ENCODE data around the gene GPR42.
"Not testable (repeated sequence)": the region's sequence is repeated elsewhere in the genome, so short reads cannot be mapped to it uniquely, and the experiment has no call there.

The GPR42 gene

DNA sequence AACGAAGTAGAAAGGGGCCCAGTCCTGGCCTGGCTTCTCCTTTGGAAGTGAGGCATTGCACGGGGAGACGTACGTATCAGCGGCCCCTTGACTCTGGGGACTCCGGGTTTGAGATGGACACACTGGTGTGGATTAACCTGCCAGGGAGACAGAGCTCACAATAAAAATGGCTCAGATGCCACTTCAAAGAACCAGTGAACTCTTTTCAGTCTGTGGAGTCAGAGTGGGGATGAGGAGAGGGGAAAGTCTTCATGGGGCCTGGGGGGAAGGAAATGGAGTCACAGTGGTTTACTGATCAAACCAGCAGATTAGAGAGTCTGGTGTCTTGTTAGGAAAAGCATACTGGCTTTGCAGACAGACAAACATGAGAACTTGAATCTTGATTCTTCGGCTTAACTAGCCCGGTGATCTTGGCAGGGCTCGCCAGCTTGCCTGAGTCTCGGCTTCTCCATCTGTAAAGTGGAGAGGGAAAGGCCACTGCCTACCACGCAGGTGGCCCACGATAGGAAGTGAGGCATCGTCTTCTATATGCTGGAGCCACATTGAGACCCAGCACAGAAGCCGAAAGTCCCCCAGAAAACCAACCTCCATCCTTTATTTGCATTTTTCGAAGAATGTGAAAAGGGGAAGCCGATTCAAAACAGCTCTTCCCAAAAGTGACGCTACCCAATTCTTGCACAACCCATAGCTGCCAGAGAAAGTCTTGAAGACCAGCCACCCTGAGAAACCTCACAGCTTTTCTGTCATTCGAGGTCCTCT is 23.5 kb upstream of the GPR42 start, which contains the start of gene FFAR1:
FFAR1 (plus strand) TSS at position 732 of the 759 bp plus-strand sequence. CDS start 3,650 bp downstream, outside the sequence.
- no peak for DNase-seq

GRCh38 chr19:35347930-35348298 is 23.0 kb upstream of the GPR42 start:
- DNase-seq = no peak

DNA sequence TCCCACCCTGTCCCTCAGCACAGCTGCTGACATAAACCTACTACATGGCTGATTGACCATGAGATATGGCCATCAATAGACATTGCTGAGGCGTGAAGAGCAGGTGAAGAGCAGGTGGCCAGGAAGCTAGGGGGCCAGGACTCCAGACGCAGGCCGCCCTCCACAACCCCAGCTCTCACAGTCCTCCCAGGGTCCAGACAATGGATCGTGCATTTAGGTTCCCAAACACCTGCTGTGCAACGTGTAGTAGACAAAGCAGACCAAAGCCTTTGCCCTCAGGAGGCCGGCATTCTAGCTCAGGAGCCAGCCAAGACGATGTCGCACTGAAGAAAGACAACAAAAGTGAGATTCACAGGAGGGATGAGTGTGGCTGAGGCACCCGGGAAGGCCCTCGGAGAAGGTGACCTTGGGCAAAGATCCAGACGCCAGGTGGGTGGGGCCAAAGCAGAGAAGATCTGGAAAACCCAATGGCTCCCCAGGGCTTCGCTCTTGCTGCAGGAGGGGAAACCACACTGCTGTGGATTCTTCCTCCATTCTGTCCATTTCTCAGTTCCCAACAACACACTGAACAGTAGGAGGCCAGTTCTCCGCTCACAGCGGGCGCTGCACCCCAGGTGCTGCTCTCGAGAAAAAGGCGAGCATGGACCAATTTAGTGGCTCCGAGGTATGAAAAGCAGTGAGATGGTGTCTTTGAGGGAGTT is 21.8 kb upstream of the GPR42 start:
- DNase-seq = no peak

DNA sequence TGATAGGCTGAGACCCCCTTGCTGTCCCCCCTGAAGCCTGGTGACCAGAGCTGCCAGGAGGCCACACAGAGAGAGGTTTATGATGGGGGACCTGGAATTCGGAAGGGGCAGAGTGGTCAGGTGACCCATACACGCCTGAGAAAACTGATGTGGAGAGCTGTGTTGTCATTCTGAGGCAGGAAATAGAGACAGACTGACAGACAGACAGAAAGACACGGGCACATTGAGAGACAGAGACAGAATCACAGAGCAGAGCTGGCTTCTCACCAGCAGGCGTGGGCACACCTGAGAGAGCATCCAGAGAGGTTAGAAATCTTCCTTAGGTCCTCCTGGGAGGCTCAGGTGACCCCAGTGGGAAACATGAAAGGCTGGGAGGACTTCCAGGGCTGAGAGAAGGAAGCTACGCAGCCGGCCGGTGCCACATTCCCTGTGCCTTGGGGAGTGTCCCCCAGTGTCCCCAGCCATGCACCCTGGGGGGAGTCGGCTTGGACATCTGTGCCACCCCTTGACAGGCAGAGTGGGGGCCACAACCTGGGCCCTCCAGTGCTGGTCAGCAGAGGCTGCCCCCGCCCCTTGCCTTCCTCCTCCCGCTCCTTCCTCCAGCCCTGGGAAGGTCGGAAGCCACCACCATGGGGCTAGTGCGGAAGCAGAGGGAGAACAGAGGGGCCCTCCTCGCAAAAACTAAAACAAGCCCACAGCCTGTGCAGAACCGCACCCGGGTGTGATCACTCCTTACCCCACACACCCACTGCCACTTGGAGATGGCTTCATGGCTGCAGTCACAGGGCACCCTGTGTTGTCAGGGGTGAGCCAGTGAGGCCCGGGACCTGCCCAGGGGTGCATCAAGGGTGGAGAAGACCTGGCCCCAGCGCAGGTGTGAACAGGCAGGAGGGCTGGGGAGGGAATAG is 21.0 kb upstream of the GPR42 start:
- DNase-seq = no peak

GRCh38 chr19:35350591-35350990 is 20.3 kb upstream of the GPR42 start:
- no peak for DNase-seq

DNA sequence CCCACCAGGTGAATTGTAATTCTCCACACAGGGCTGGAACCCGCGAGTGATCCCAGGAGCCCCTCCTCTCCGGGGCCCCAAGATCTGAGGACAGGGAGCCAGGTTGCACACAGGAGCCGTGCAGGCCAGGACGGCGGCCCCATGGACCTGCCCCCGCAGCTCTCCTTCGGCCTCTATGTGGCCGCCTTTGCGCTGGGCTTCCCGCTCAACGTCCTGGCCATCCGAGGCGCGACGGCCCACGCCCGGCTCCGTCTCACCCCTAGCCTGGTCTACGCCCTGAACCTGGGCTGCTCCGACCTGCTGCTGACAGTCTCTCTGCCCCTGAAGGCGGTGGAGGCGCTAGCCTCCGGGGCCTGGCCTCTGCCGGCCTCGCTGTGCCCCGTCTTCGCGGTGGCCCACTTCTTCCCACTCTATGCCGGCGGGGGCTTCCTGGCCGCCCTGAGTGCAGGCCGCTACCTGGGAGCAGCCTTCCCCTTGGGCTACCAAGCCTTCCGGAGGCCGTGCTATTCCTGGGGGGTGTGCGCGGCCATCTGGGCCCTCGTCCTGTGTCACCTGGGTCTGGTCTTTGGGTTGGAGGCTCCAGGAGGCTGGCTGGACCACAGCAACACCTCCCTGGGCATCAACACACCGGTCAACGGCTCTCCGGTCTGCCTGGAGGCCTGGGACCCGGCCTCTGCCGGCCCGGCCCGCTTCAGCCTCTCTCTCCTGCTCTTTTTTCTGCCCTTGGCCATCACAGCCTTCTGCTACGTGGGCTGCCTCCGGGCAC is 19.3 kb upstream of the GPR42 start:
- DNase-seq = no peak

DNA sequence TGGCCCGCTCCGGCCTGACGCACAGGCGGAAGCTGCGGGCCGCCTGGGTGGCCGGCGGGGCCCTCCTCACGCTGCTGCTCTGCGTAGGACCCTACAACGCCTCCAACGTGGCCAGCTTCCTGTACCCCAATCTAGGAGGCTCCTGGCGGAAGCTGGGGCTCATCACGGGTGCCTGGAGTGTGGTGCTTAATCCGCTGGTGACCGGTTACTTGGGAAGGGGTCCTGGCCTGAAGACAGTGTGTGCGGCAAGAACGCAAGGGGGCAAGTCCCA is 18.8 kb upstream of the GPR42 start:
- no peak for DNase-seq

DNA sequence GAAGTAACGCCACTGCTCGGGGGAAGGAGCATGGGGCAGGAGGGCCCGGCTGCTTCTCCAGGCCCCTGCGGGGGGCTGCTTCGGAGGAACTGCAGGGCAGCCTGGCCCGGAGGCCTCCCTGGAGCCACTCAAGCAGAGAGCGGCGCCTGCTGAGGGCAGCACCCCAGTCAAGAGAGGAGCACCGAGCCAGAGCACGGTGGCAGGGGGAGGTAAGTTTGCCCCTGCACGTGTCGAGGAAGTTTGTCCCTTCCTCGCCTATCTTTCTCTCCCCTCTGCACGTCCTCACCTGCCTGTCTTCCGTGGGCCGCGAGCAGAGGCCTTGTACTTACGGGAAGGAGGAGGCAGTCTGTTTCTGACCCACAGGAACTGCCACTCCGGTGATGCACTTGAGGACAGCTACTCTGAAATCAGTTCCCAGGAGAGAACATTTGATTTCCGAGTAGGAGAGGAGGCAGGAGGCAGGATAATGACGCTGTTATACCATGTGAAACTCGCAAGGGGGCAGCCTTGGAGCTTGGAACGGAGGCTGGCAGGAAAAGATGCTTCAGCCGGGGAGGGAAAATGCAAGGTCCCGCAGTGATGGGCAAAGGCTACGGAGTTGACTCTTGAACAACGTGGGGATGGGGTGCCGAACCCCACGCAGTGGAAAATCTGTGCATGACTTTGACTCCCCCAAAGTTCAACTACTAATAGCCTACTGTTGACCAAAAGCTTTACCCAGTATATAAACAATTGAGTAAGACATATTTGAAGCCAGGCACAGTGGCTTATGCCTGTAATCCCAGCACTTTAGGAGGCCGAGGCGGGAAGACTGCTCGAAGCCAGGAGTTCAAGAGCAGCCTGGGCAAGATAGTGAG is 18.2 kb upstream of the GPR42 start:
- DNase-seq = peak; percentile 9 to 28 (median 16)

- DNase-seq = no peak
Observed at GRCh38 chr19:35353635-35354034, 17.2 kb upstream of the GPR42 start.

GRCh38 chr19:35354898-35355297 is 16.0 kb upstream of the GPR42 start:
- no peak for DNase-seq

DNA sequence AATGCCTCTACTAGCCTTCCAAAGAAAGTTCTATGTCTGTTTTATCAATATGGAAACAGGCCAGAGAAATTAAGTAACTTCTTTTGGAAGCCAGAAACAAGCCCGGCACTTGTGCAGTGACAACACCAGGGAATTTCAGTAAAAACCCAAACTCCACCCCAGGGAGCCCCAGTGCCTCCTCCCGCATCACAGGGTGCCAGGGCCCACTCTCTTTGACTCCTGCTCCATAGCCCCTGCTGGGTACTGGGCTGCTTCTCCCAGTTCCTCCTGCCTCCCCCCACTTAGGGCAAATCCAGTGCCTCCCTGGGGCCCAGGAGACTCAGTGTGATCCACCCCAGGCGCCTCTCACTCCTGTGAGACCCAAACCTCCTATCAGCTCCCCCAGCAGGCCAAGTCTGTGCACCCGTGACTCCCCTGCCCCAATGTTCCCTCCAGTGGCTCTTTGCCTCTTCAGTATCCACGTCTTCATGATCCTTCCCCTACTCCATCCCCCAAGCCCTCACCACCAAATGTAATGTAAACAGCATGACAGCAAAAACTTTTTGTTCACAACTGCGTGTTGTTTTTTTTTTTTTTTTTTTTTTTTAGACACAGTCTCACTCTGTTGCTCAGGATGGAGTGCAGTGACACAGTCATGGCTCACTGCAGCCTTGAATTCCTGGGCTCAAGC is 14.9 kb upstream of the GPR42 start:
- DNase-seq = no peak

GRCh38 chr19:35357867-35358573 is 12.8 kb upstream of the GPR42 start, which contains the start of gene FFAR3:
Gene FFAR3, plus strand, starts transcription at chr19:35358460. Its CDS starts 431 bp downstream, at chr19:35358891.
- DNase-seq = no peak

GRCh38 chr19:35358834-35359233 is 12.0 kb upstream of the GPR42 start:
- DNase-seq = not testable (repeated sequence)

DNA sequence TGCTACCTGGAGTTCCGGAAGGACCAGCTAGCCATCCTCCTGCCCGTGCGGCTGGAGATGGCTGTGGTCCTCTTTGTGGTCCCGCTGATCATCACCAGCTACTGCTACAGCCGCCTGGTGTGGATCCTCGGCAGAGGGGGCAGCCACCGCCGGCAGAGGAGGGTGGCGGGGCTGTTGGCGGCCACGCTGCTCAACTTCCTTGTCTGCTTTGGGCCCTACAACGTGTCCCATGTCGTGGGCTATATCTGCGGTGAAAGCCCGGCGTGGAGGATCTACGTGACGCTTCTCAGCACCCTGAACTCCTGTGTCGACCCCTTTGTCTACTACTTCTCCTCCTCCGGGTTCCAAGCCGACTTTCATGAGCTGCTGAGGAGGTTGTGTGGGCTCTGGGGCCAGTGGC is 11.5 kb upstream of the GPR42 start:
- DNase-seq = not testable (repeated sequence)

DNA sequence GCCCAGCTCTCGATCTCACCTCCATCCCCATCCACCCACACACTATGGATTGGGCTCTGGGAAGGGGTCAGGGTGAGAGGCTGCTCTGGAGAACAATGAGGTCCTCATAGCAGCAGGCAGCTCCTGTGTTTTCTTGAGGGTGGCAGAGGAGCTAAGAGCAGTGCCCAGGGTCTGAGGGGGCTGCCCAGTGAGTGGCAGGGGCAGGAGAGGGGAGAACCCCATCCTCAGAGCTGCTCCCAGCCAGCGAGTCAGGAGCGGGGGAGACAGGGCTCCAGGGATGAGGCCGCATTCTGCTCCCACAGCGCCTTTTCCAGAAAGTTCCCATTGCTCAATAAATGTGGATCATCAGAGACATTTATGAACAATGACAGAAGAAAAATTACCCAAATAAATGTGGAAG is 10.8 kb upstream of the GPR42 start:
- DNase-seq = not testable (repeated sequence)

DNA sequence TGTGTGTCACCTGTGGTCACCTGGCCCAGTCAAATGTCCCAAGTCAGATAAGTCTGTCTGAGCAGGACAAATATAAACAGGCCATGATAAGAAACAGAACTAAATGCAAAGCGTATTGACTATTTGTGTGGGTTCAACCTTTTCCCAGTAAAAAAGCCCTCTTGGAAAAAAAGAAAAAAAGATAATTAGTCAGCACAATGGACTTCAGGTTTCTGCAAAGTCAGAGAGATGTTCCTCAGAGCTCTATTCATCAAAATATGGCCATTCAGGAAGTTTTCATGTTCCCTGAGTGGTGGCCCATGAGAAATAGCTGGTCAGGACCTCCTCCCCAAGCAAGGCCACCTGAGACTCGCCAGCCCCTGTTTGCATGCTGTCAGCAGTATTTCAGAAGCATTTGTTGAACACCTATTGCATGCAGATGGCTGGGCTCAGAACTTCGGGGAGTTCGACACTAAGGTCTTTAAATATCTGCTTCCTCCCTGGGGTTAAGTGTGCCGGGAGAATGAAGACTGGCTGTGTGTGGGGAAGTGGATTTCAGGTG is 9.9 kb upstream of the GPR42 start:
- no peak for DNase-seq

GRCh38 chr19:35362261-35363000 is 8.4 kb upstream of the GPR42 start:
- no peak for DNase-seq

GRCh38 chr19:35363001-35363590 is 7.8 kb upstream of the GPR42 start:
- no peak for DNase-seq

All from activated CD4-positive, CD25-positive, alpha-beta regulatory T cell (primary cell).